ENCODE measurements around the gene SH3RF2.

DNA sequence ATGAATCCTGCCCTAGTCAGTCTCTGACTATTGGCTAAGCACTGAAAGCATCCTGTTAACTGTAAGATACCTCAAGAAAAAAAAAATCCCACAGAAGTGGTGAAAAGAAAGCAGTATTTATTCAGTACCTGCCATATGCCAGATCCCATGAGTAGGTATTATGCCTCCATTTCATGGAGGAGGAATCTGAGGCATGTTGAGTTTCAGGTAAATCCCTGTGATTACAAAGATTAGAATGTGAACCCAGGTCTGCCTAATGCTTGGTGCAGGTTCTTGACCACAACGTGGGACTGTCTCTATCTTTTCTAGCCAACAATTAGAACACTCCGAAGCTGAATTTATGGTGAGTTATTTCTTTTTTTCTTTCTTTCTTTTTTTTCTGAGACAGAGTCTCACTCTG lies 30.9 kb downstream of the SH3RF2 start:
- TF ChIP-seq, protein P1, sequence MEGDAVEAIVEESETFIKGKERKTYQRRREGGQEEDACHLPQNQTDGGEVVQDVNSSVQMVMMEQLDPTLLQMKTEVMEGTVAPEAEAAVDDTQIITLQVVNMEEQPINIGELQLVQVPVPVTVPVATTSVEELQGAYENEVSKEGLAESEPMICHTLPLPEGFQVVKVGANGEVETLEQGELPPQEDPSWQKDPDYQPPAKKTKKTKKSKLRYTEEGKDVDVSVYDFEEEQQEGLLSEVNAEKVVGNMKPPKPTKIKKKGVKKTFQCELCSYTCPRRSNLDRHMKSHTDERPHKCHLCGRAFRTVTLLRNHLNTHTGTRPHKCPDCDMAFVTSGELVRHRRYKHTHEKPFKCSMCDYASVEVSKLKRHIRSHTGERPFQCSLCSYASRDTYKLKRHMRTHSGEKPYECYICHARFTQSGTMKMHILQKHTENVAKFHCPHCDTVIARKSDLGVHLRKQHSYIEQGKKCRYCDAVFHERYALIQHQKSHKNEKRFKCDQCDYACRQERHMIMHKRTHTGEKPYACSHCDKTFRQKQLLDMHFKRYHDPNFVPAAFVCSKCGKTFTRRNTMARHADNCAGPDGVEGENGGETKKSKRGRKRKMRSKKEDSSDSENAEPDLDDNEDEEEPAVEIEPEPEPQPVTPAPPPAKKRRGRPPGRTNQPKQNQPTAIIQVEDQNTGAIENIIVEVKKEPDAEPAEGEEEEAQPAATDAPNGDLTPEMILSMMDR (IDR thresholded peaks at IDR 0.05 in 4 of 5, conservative IDR thresholded peaks at IDR 0.05 in 1 of 5): no peak
- no peak for TF ChIP-seq POLR2A (IDR thresholded peaks at IDR 0.05)
